T-helper 1 cell treated with Interleukin-12 subunit alpha and Interleukin-12 subunit beta and Interleukin-4 antibody, amounts not matched to agents 30 μg/mL and 1 μg/mL, for 36 hours (primary cell): ENCODE measurements around the gene TBC1D7.
"Not testable (repeated sequence)": the region's sequence is repeated elsewhere in the genome, so short reads cannot be mapped to it uniquely, and the experiment has no call there.

Experiments used
- H3K27ac Mint-ChIP-seq: one replicate; pipeline ENCODE4 v1.8.0; 2021; ENCODE audit warnings: mild to moderate bottlenecking, mixed read lengths
- H3K27me3 Mint-ChIP-seq: one replicate; pipeline ENCODE4 v1.8.0; 2021; ENCODE audit warnings: low read depth, mixed read lengths
- H3K36me3 Mint-ChIP-seq: one replicate; pipeline ENCODE4 v1.8.0; 2021; ENCODE audit warnings: low read depth, mixed read lengths
- H3K4me1 Mint-ChIP-seq: one replicate; pipeline ENCODE4 v1.8.0; 2021; ENCODE audit warnings: low read depth, mixed read lengths
- H3K4me3 Mint-ChIP-seq: one replicate; pipeline ENCODE4 v1.8.0; 2021; ENCODE audit warnings: mild to moderate bottlenecking, moderate library complexity, mixed read lengths
- H3K9me3 Mint-ChIP-seq: one replicate; pipeline ENCODE4 v1.8.0; 2021; ENCODE audit warnings: mixed read lengths

Gene TBC1D7

DNA sequence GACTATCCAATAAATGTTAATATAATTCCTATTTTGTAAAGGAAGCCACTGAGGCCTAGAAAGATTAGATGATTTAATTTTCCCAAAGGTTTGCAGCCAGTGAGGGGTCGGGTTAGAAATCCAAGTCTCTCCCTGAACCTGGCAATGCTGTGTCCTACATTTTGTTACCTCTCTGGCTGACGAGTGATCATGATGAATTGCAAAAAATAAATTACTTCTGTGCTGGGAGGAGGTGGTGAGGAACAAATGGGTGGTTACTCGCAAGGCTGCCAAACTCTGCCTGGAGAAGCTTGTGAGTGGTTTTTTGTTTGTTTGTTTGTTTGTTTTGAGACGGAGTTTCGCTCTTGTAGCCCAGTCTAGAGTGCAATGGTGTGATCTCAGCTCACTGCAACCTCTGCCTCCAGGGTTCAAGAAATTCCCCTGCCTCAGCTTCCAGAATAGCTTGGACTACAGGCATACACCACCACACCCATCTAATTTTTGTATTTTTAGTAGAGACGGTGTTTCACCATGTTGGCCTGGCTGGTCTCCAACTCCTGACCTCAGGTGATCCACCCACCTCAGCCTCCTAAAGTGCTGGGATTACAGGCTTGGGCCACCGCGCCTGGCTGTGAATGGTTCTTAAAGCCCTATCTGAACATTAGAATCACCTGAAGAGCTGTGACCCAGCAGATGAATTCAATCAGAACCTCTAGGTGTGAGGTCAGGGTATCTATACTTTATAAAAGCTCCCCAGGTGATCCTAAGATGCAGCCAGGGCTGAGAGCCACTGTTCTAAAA is 20.2 kb upstream of the TBC1D7 start:
- H3K27me3 Mint-ChIP-seq: peaks cover 3% of the 10 kb centered on the region
- peaks cover 6% of the 10 kb centered on the region for H3K4me1 Mint-ChIP-seq
- no peak overlapping the region for H3K27ac Mint-ChIP-seq
- peaks cover 3% of the 10 kb centered on the region for H3K36me3 Mint-ChIP-seq
- peaks cover 4% of the 10 kb centered on the region for H3K9me3 Mint-ChIP-seq
- no peak overlapping the region for H3K4me3 Mint-ChIP-seq

DNA sequence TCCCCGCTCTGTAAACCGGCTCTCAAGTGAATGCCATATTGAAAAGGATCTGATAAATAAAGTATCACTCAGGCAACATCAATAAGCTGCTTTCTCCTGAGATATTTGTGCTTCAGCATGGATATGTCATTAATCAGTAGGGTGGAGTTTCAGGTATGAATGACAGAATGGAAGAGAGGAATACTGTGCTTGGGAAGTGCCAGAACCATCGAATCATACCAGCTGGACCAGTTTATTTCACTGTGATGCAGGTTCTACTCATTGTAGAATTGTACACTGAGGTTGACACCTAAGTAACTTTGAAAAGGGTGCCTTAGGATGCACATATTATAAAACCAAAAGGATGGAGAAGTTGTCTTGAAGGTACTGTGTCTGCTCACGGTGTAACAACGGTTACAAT is 17.9 kb upstream of the TBC1D7 start:
- Mint-ChIP-seq H3K4me3 (no peak overlapping the region), H3K9me3 (peaks cover 4% of the 10 kb centered on the region), H3K4me1 (peaks cover 2% of the 10 kb centered on the region), H3K27me3 (peaks cover 3% of the 10 kb centered on the region), H3K36me3 (peaks cover 3% of the 10 kb centered on the region), H3K27ac (no peak overlapping the region)

DNA sequence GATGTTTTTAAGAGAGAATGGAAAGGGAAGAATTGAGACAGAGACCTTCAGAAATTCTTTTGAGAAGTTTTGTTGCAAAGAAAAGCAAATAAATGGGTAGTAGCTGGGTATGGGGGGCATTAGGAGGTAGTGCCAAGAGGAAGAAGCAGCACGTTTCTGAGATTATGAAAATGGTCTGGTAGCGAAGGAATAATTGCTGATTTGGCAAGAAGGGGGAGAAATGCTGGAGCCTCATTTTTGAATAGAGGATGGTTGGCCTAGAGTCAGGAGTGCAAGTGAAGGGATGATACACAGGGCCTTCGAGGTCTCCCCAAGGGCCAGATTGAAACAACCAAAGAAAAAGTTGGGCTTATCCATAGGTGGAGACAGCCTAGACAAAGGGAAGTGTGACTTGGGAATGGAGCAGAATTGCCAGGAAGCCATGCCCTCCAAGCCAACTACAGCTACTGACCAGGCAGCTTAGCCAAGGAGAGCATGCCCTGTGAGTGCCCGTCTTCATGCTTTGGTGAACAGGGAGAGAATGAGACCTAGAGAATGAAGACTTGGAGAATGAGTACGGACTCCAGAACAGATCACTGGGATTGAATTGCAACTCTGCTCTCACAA is 14.2 kb upstream of the TBC1D7 start:
- no peaks in the 10 kb centered on the region for H3K36me3 Mint-ChIP-seq
- H3K9me3 Mint-ChIP-seq: peaks cover 4% of the 10 kb centered on the region
- peaks cover 10% of the 10 kb centered on the region for H3K4me1 Mint-ChIP-seq
- no peak overlapping the region for H3K4me3 Mint-ChIP-seq
- no peak overlapping the region for H3K27ac Mint-ChIP-seq
- peaks cover 3% of the 10 kb centered on the region for H3K27me3 Mint-ChIP-seq

DNA sequence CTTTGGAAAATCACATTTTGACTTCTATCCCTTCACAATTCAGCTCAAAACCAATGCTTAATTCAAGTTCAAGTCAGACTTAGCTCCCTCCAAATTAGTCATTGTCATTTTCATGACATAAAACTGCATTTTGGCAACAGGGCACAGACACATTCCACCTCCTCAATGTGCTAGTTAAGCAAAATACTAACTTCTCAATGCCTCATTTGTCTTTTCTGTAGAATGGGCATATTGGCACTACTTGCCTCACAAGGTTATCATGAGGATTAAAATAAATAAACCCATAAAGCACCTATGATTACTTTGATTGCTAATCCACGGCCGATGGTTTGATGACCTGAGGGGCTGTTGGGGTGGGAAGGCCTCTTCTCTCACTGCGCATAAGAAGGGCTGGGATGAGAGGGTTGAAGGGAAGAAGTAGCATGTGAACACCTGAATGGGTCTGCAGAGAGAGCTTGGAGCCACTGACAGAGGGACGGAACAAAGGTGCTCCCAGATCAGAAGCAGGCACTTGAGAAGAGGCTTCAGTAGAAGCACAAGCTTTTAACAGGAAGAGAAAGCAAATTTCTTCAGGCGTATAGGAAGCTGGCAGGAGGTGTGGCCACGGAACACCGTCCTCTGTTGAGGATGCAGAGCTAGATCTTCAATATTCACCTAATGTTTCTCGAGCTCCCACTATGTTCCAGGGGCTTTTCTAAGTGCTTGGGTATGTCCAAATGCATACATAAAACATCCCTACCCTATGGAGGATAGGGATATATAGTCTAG is 11.7 kb upstream of the TBC1D7 start:
- Mint-ChIP-seq H3K9me3 (peaks cover under 1% of the 10 kb centered on the region), H3K4me3 (no peak overlapping the region), H3K4me1 (peaks cover 14% of the 10 kb centered on the region), H3K36me3 (no peaks in the 10 kb centered on the region), H3K27ac (no peak overlapping the region), H3K27me3 (peaks cover 2% of the 10 kb centered on the region)

DNA sequence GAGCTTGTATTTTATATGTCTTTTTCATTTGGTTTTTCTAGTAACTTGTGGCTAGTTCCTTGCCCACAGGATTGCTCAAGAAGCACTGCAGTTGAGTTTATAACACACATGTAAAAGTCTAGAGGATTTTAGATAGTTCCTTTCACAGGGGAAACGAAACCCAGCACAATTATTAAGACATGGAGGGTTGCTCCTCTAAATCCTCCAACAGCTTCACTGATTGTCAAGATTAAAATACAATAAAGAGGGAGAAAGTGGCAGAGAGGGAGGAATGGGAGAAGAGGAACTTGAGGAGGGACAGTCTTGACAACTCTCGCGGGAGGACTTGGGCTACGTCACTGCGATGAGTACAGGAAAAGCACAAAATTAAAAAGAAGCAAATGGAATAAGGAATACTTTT is 9.7 kb upstream of the TBC1D7 start:
- H3K36me3 Mint-ChIP-seq: no peaks in the 10 kb centered on the region
- no peak overlapping the region for H3K4me3 Mint-ChIP-seq
- H3K27me3 Mint-ChIP-seq: peaks cover 5% of the 10 kb centered on the region
- H3K9me3 Mint-ChIP-seq: no peaks in the 10 kb centered on the region
- H3K27ac Mint-ChIP-seq: no peak overlapping the region
- H3K4me1 Mint-ChIP-seq: peaks cover 16% of the 10 kb centered on the region

DNA sequence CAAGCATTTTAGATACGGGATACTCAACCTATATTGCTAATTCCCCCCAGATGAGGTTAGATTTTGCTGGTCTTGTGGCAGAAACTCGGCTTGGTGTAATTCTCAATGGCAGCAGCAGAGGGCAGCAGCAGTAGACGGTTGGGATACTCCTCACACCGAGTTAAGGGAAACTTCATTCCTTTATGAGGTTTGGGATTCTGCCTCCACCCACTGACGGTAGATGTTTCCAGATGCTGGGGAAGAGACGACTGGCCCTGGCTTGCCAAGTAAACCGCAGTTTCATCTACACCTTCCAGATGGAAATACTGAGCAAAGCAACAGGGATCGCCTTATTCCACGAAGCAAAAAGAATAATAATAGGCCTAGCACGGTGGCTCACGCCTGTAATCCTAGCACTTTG is 8.2 kb upstream of the TBC1D7 start:
- H3K4me1 Mint-ChIP-seq: peaks cover 16% of the 10 kb centered on the region
- no peaks in the 10 kb centered on the region for H3K9me3 Mint-ChIP-seq
- H3K27ac Mint-ChIP-seq: no peak overlapping the region
- peaks cover 5% of the 10 kb centered on the region for H3K27me3 Mint-ChIP-seq
- H3K4me3 Mint-ChIP-seq: no peak overlapping the region
- no peaks in the 10 kb centered on the region for H3K36me3 Mint-ChIP-seq

DNA sequence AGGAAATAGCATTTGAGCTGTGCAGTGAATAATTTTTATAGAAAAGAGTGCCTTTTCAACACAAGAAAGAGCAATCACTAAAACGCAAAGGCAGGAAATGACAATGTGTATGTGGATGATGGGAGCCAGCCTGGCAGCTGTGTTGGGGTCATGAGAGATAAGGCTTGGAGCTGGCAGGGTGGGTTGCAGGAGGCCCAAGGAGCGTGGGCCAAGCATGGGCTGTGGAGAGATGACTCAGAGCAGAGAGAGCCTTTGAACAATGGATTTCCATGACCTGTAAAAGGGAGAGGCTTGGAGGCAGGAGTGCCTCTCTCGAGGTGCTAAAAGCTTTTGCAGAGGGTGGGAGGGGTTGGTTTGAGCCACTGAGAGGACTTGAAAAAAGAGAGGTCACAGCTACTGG is 6.6 kb upstream of the TBC1D7 start:
- Mint-ChIP-seq H3K4me3 (no peak overlapping the region), H3K4me1 (peaks cover 11% of the 10 kb centered on the region), H3K27ac (no peak overlapping the region), H3K9me3 (no peaks in the 10 kb centered on the region), H3K27me3 (peaks cover 5% of the 10 kb centered on the region), H3K36me3 (no peaks in the 10 kb centered on the region)

DNA sequence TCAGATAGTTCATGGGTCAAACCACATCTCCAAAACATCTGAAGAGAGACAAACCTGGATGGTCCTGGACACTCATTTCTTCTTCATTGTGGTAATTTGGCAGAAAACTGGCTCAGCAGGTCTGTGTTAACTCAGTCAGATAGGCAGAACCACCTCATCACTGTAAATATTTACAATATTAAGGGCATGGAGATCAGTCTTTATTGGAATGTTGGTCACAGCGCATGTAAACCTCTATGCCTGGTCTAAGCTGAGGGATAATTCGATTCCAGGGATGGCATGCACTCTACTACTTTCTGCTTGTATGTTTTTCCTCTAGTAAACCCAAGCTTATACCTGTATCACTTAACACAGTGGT is 4.0 kb upstream of the TBC1D7 start:
- H3K36me3 Mint-ChIP-seq: no peaks in the 10 kb centered on the region
- no peak overlapping the region for H3K27ac Mint-ChIP-seq
- no peaks in the 10 kb centered on the region for H3K9me3 Mint-ChIP-seq
- H3K4me3 Mint-ChIP-seq: no peak overlapping the region
- H3K4me1 Mint-ChIP-seq: peaks cover 22% of the 10 kb centered on the region
- peaks cover 5% of the 10 kb centered on the region for H3K27me3 Mint-ChIP-seq

DNA sequence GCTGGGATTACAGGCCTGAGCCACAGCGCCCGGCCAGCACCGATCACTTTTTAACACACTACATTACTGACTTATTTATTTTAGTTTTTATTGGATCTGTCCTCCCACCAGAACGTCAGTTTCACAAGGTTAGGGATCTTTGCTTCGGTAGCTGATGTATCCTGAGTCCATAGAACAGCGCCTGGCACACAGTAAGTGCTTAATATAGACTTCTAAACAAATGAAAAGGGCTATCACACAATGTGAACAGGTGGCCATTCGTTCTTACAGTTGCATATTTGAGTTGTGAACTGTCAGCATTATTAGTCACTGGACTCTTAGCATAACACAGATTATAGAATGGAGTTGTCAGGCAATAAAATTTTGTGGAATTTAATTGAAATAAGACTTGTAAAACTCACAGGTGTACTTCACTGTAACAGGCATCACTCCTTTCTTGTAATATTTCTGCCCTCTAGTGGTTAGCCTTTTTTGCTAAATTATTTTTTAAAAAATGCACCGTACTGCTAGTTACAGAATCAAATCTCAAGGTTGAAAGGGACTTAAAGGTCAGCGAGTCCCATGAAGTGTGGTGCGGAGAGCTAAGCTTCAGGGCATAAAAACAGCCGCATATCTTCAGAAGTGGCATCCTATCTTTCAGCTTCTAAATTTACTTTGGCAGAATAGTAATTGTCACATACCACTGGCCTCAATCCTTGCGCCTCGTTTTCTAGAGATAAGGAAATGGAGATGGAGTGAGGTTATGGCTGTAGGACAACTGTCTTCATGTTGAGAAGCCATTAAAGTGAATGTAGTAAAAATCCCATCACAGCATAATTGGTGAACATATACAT is 3.4 kb upstream of the TBC1D7 start:
- Mint-ChIP-seq H3K27ac (no peak overlapping the region), H3K4me3 (no peak overlapping the region)

DNA sequence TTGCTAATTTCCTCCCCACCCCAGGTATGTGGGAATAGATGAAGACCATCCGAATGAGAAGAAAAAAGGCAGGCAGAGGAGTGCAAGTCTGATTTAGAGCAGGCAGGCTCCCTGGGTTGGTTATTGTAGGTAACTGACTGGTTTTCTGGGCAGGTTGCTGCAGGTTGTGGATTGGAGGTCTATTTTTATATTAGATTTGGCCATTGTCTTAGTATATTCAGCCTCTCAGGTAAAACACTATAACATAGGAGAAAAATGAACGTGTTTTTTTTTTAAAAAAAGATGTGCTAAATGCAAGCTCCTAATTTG is 492 bp upstream of the TBC1D7 start:
- no peaks in the 10 kb centered on the region for H3K9me3 Mint-ChIP-seq
- peak overlapping the region; percentile 93 for H3K27ac Mint-ChIP-seq
- H3K4me1 Mint-ChIP-seq: peaks cover 26% of the 10 kb centered on the region
- peaks cover 6% of the 10 kb centered on the region for H3K36me3 Mint-ChIP-seq
- no peaks in the 10 kb centered on the region for H3K27me3 Mint-ChIP-seq
- H3K4me3 Mint-ChIP-seq: peak overlapping the region; percentile 91

More for the DNA sequence above, 3.4 kb upstream of the TBC1D7 start:
- H3K4me1 Mint-ChIP-seq: peaks cover 27% of the 10 kb centered on the region
- no peaks in the 10 kb centered on the region for H3K36me3 Mint-ChIP-seq
- peaks cover 5% of the 10 kb centered on the region for H3K27me3 Mint-ChIP-seq
- H3K9me3 Mint-ChIP-seq: no peaks in the 10 kb centered on the region

DNA sequence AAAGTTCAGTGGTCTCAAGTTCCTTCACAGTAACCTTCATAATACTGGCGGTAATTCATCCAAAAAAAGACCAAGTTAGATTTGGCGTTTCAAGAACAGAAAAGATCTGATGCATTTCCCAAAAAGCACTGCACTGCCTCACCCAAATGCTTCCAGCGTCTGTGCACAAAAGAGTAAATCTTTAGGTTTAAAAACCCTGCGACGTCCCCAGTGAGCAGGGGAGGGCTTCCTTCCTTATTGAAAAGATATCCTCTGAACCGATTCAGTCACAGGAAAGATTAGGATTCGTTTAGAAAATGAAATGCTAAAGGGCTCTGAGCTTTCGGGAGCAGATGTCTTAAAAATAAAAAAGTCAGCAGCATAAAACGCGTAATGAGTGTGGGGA is 654 bp downstream of the TBC1D7 start:
- no peaks in the 10 kb centered on the region for H3K27me3 Mint-ChIP-seq
- H3K9me3 Mint-ChIP-seq: no peaks in the 10 kb centered on the region
- peak overlapping the region; percentile 93 for H3K27ac Mint-ChIP-seq
- peaks cover 12% of the 10 kb centered on the region for H3K36me3 Mint-ChIP-seq
- H3K4me1 Mint-ChIP-seq: peaks cover 26% of the 10 kb centered on the region
- H3K4me3 Mint-ChIP-seq: peak overlapping the region; percentile 91

DNA sequence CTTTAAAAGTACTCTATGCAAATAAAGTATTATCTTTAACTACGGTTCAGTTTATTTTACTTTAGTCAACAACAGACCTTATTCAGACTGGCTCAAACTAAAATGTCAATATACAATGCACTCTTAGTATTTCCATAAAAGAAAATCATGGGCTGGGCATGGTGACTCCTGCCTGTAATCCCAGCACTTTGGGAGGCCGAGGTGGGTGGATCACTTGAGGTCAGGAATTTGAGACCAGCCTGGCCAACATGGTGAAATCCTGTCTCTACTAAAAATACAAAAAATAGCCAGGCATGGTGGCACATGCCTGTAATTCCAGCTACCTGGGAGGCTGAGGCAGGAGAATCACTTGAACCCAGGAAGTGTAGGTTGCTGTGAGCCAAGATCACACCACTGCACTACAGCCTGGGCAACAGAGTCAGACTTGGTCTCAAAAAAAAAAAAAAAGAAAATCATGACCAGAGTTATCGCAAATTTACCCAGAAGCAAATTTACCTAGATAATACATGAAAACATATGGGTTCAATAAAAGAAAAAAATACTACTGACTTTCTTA is 2.2 kb downstream of the TBC1D7 start:
- Mint-ChIP-seq H3K36me3 (peaks cover 17% of the 10 kb centered on the region), H3K4me1 (peaks cover 26% of the 10 kb centered on the region)
- not testable (repeated sequence) for H3K4me3 Mint-ChIP-seq, H3K9me3 Mint-ChIP-seq, H3K27ac Mint-ChIP-seq, H3K27me3 Mint-ChIP-seq

DNA sequence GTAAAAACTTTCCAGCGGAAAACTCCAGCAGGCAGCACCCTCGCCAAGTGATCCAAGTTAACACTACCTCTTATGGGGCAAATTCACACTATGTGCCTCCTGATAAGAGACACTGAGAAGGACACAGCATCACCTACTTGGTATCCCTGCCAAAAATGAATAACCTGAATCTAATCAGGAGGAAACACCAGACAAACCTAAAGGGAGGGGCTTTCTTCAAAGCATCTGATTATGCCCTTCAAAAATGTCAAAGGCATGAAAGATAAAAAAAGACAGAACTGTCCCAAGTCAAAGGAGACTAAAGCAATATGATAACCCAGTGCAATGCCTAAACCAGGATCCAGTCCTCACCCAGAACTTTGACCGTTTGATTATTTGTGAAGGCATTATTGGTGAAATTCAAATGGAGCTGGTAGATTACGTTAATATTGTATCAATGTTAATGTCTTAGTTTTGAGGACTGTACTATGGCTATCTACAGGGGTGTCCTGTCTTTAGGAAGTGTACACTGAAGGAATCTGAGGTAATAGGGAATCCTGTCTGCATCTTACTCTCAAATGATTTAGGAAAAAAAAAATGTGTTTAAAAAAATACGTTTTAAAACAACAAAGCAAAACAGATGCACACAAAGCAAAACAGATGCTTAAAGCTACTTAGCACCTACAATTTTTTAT is 8.3 kb downstream of the TBC1D7 start:
- H3K9me3 Mint-ChIP-seq: no peaks in the 10 kb centered on the region
- H3K36me3 Mint-ChIP-seq: peaks cover 48% of the 10 kb centered on the region
- no peaks in the 10 kb centered on the region for H3K4me1 Mint-ChIP-seq
- no peaks in the 10 kb centered on the region for H3K27me3 Mint-ChIP-seq
- no peak overlapping the region for H3K27ac Mint-ChIP-seq
- no peak overlapping the region for H3K4me3 Mint-ChIP-seq

DNA sequence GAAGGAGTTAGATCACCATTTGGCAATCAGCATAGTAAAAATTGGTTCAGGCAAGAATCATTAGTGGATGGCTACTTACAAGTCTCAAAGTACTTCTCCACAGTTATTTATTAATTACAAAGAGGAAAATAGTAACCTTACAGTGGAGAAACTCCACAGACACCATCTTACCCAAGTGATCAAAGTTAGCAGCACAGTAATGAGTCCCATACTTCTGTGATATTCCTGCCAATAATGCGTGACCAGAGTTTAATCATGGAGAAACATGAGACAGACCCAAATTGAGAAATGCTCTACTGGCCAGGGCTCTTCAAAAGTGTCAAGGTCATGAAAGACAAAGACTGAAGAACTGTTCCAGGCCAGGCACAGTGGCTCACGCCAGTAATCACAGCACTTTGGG is 9.5 kb downstream of the TBC1D7 start:
- Mint-ChIP-seq H3K27ac (no peak overlapping the region), H3K9me3 (no peaks in the 10 kb centered on the region)

More for the DNA sequence above, 9.5 kb downstream of the TBC1D7 start:
- Mint-ChIP-seq H3K4me3 (no peak overlapping the region), H3K36me3 (peaks cover 46% of the 10 kb centered on the region), H3K4me1 (no peaks in the 10 kb centered on the region), H3K27me3 (no peaks in the 10 kb centered on the region)
